WTC11 (cell line): Measurements from ENCODE around the gene RDH12. TPM values are rescaled to one million over a fixed set of nuclear protein-coding genes. Genes with fewer than 3 reads are reported as not detected.

Experiments used
- ATAC-seq: fragments of 200-7000 bp; cut with Tn5 transposase; 2 replicates; pipeline ENCODE4 v1.10.0; 2021; ENCODE audit warnings: mild to moderate bottlenecking, moderate library complexity
- CTCF ChIA-PET: fragments of 300-600 bp; sonication (Branson Sonifier 250); formaldehyde crosslinking; loops from one replicate; lab custom pipeline; 2021; ENCODE audit warnings: antibody characterized with exemption; lab: Charles Lee
- POLR2A ChIA-PET: fragments of 350-600 bp; sonication (Branson Sonifier 250); formaldehyde crosslinking; loops from one replicate; lab custom pipeline; 2021; ENCODE audit warnings: antibody characterized with exemption; lab: Charles Lee
- DNase-seq: peaks from one replicate; pipeline ENCODE4 v3.0.0; 2021; ENCODE audit warnings: low spot score
- H3K27ac Mint-ChIP-seq: 2 replicates; pipeline ENCODE4 v1.8.0; 2021; ENCODE audit warnings: mixed read lengths
- H3K27me3 Mint-ChIP-seq: 2 replicates; pipeline ENCODE4 v1.8.0; 2021; ENCODE audit warnings: low read depth, mild to moderate bottlenecking, moderate library complexity, mixed read lengths
- H3K36me3 Mint-ChIP-seq: 2 replicates; pipeline ENCODE4 v1.8.0; 2021; ENCODE audit warnings: mixed read lengths
- H3K4me1 Mint-ChIP-seq: 2 replicates; pipeline ENCODE4 v1.8.0; 2022; ENCODE audit warnings: mixed read lengths
- H3K4me3 Mint-ChIP-seq: 2 replicates; pipeline ENCODE4 v1.8.0; 2021; ENCODE audit warnings: mild to moderate bottlenecking, moderate library complexity, mixed read lengths
- H3K9me3 Mint-ChIP-seq: 2 replicates; pipeline ENCODE4 v1.8.0; 2021; ENCODE audit warnings: mixed read lengths
- CREM ChIP-seq: sonication (generic); formaldehyde crosslinking; IDR thresholded peaks from 2 replicates; pipeline ENCODE4 v1.8.1; 2022; ENCODE audit warnings: mild to moderate bottlenecking, missing genetic modification reagents, moderate library complexity
- E2F4 ChIP-seq: sonication (generic); formaldehyde crosslinking; IDR thresholded peaks from 2 replicates; pipeline ENCODE4 v1.8.1; 2022; ENCODE audit warnings: low read depth, mild to moderate bottlenecking, moderate library complexity, missing genetic modification reagents, borderline replicate concordance
- ESRRA ChIP-seq: sonication (generic); formaldehyde crosslinking; IDR thresholded peaks from 2 replicates; pipeline ENCODE4 v1.8.1; 2022; ENCODE audit warnings: mild to moderate bottlenecking, missing genetic modification reagents, borderline replicate concordance
- FOXP1 ChIP-seq: sonication (generic); formaldehyde crosslinking; IDR thresholded peaks from 2 replicates; pipeline ENCODE4 v1.8.0; 2022; ENCODE audit warnings: missing genetic modification reagents, mild to moderate bottlenecking, moderate library complexity, borderline replicate concordance
- GABPB1 ChIP-seq: sonication (generic); formaldehyde crosslinking; IDR thresholded peaks from 2 replicates; pipeline ENCODE4 v1.8.1; 2023; ENCODE audit warnings: mild to moderate bottlenecking, missing genetic modification reagents
- GTF2I ChIP-seq: fragments of 250-450 bp; sonication (Bioruptor Pico); conservative IDR thresholded peaks from 2 replicates; pipeline ENCODE4 v1.4.0; 2021; ENCODE audit warnings: mild to moderate bottlenecking
- JAZF1 ChIP-seq: fragments of 250-450 bp; sonication (Bioruptor Pico); IDR thresholded peaks from 2 replicates; pipeline ENCODE4 v1.9.0; 2021; ENCODE audit warnings: moderate library complexity, mild to moderate bottlenecking, inconsistent platforms
- KAT7 ChIP-seq: sonication (generic); formaldehyde crosslinking; IDR thresholded peaks from 2 replicates; pipeline ENCODE4 v1.8.1; 2023; ENCODE audit warnings: missing genetic modification reagents, mild to moderate bottlenecking, borderline replicate concordance
- MLX ChIP-seq: sonication (generic); formaldehyde crosslinking; IDR thresholded peaks from 2 replicates; pipeline ENCODE4 v1.8.1; 2023; ENCODE audit warnings: mild to moderate bottlenecking, missing genetic modification reagents, moderate library complexity
- MYBL2 ChIP-seq: sonication (generic); formaldehyde crosslinking; IDR thresholded peaks from 2 replicates; pipeline ENCODE4 v1.8.1; 2023; ENCODE audit warnings: mild to moderate bottlenecking, moderate library complexity, missing genetic modification reagents
- NFE2L1 ChIP-seq: sonication (generic); formaldehyde crosslinking; IDR thresholded peaks from 2 replicates; pipeline ENCODE4 v1.8.1; 2023; ENCODE audit warnings: missing genetic modification reagents
- NR1H2 ChIP-seq: sonication (generic); formaldehyde crosslinking; IDR thresholded peaks from 2 replicates; pipeline ENCODE4 v1.9.0; 2021; ENCODE audit warnings: mild to moderate bottlenecking, moderate library complexity, missing genetic modification reagents
- PRDM15 ChIP-seq: sonication (generic); formaldehyde crosslinking; IDR thresholded peaks from 2 replicates; pipeline ENCODE4 v1.8.0; 2022; ENCODE audit warnings: missing genetic modification reagents
- SP1 ChIP-seq: sonication (generic); formaldehyde crosslinking; conservative IDR thresholded peaks from 2 replicates; pipeline ENCODE4 v1.8.1; 2022; ENCODE audit warnings: missing genetic modification reagents
- ZBTB21 ChIP-seq: sonication (generic); formaldehyde crosslinking; IDR thresholded peaks from 2 replicates; pipeline ENCODE4 v1.8.1; 2023; ENCODE audit warnings: mild to moderate bottlenecking, missing genetic modification reagents, borderline replicate concordance
- ZNF121 ChIP-seq: sonication (generic); formaldehyde crosslinking; IDR thresholded peaks from 2 replicates; pipeline ENCODE4 v1.8.0; 2023; ENCODE audit warnings: missing genetic modification reagents
- ZNF219 ChIP-seq: sonication (generic); formaldehyde crosslinking; IDR thresholded peaks from 2 replicates; pipeline ENCODE4 v1.8.0; 2023; ENCODE audit warnings: missing genetic modification reagents, mild to moderate bottlenecking, borderline replicate concordance
- ZNF512 ChIP-seq: sonication (generic); formaldehyde crosslinking; IDR thresholded peaks from 2 replicates; pipeline ENCODE4 v1.8.1; 2022; ENCODE audit warnings: missing genetic modification reagents, borderline replicate concordance
- total RNA-seq: library from RNA; stranded (reverse); gene quantifications from 3 replicates; pipeline ENCODE4 v1.2.3, GENCODE V29; 2021
- TF ChIP-seq, protein P1 (sequence below): sonication (generic); formaldehyde crosslinking; IDR thresholded peaks from 2 replicates; pipeline ENCODE4 v1.8.1; 2023; ENCODE audit warnings: mild to moderate bottlenecking, missing genetic modification reagents
- TF ChIP-seq, protein P2 (sequence below): sonication (generic); formaldehyde crosslinking; IDR thresholded peaks from 2 replicates; pipeline ENCODE4 v1.8.0; 2023; ENCODE audit warnings: missing genetic modification reagents, mild to moderate bottlenecking, borderline replicate concordance

RDH12 gene
- total RNA-seq, 1 experiment from 2014 or later, result 0.77 TPM

DNA sequence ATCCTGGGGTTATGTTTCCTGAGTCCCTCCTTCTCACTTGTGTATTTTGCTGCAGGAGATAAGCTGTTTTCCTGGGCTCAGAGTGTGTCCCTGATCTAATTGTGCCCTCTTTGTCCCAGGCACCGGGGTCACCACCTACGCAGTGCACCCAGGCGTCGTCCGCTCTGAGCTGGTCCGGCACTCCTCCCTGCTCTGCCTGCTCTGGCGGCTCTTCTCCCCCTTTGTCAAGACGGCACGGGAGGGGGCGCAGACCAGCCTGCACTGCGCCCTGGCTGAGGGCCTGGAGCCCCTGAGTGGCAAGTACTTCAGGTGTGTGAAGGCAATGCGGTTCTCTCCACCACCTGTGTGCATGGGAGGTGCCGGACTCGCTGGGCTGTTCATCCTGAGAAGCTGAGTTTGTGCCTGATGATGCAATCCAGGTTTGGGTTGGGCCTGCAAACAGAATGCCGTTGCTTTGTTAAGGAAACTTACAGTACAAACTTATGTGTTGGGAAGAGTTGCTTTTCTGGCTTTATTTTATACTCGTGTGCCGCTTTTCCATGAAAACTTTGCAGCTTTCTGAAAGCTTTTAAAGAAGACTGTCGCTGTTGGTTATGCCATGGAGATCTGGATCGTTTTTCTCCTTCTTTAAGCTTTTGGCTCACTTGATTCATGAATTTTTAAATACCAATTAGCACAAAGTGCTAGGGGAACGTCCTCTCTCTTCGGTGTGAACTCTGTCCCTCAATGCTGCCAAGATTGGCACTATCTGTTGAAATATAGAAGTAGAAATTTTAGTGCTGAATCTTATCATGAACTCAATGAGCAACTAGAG is 27.6 kb downstream of the RDH12 start (continued):
- TF ChIP-seq PRDM15 (CRISPR knock-in tag), result peak; percentile 40; the same call in 1 of the 2 replicates
- TF ChIP-seq ZNF121, result no peak
- TF ChIP-seq FOXP1 (CRISPR knock-in tag), result peak; percentile 91; the same call in 1 of the 2 replicates
- TF ChIP-seq ZNF512 (CRISPR knock-in tag), result 0 out of 2 replicates have a peak, but pooled peaks have one; percentile 39
- TF ChIP-seq NR1H2 (CRISPR knock-in tag), result no peak
- peak; percentile 63; the same call in 1 of the 2 replicates for TF ChIP-seq NFE2L1 (CRISPR knock-in tag)
- TF ChIP-seq CREM (CRISPR knock-in tag), result no peak
- TF ChIP-seq, protein P1, sequence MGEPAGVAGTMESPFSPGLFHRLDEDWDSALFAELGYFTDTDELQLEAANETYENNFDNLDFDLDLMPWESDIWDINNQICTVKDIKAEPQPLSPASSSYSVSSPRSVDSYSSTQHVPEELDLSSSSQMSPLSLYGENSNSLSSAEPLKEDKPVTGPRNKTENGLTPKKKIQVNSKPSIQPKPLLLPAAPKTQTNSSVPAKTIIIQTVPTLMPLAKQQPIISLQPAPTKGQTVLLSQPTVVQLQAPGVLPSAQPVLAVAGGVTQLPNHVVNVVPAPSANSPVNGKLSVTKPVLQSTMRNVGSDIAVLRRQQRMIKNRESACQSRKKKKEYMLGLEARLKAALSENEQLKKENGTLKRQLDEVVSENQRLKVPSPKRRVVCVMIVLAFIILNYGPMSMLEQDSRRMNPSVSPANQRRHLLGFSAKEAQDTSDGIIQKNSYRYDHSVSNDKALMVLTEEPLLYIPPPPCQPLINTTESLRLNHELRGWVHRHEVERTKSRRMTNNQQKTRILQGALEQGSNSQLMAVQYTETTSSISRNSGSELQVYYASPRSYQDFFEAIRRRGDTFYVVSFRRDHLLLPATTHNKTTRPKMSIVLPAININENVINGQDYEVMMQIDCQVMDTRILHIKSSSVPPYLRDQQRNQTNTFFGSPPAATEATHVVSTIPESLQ (CRISPR knock-in tag), result no peak
- TF ChIP-seq E2F4 (CRISPR knock-in tag), result no peak
- peak; percentile 56 for TF ChIP-seq SP1 (CRISPR knock-in tag)
- TF ChIP-seq MYBL2 (CRISPR knock-in tag), result peak; percentile 46; the same call in 1 of the 2 replicates
- peak; percentile 93 for TF ChIP-seq ZBTB21
- TF ChIP-seq GABPB1, result peak; percentile 97

DNA sequence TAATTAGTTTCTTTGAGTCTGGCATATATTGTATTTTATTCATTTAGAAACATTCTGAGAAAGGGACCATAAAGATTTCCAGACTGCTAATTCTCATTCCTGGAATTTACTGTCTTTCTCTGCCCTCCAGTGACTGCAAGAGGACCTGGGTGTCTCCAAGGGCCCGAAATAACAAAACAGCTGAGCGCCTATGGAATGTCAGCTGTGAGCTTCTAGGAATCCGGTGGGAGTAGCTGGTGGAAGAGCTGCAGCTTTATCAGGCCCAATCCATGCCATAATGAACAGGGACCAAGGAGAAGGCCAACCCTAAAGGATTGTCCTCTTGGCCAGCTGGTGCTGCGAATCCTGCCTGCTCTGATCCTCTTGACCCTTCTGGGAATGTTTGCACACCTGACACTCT is 31.9 kb downstream of the RDH12 start:
- ATAC-seq (no peak), DNase-seq (no peak)
- H3K27me3 Mint-ChIP-seq, result no peaks in the 10 kb centered on the region
- TF ChIP-seq GTF2I (CRISPR knock-in tag) (no peak), ZNF219 (CRISPR knock-in tag) (no peak), KAT7 (CRISPR knock-in tag) (no peak), JAZF1 (CRISPR knock-in tag) (no peak), ESRRA (CRISPR knock-in tag) (no peak), CREM (CRISPR knock-in tag) (no peak), MLX (CRISPR knock-in tag) (no peak)
- TF ChIP-seq, protein P2, sequence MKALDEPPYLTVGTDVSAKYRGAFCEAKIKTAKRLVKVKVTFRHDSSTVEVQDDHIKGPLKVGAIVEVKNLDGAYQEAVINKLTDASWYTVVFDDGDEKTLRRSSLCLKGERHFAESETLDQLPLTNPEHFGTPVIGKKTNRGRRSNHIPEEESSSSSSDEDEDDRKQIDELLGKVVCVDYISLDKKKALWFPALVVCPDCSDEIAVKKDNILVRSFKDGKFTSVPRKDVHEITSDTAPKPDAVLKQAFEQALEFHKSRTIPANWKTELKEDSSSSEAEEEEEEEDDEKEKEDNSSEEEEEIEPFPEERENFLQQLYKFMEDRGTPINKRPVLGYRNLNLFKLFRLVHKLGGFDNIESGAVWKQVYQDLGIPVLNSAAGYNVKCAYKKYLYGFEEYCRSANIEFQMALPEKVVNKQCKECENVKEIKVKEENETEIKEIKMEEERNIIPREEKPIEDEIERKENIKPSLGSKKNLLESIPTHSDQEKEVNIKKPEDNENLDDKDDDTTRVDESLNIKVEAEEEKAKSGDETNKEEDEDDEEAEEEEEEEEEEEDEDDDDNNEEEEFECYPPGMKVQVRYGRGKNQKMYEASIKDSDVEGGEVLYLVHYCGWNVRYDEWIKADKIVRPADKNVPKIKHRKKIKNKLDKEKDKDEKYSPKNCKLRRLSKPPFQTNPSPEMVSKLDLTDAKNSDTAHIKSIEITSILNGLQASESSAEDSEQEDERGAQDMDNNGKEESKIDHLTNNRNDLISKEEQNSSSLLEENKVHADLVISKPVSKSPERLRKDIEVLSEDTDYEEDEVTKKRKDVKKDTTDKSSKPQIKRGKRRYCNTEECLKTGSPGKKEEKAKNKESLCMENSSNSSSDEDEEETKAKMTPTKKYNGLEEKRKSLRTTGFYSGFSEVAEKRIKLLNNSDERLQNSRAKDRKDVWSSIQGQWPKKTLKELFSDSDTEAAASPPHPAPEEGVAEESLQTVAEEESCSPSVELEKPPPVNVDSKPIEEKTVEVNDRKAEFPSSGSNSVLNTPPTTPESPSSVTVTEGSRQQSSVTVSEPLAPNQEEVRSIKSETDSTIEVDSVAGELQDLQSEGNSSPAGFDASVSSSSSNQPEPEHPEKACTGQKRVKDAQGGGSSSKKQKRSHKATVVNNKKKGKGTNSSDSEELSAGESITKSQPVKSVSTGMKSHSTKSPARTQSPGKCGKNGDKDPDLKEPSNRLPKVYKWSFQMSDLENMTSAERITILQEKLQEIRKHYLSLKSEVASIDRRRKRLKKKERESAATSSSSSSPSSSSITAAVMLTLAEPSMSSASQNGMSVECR, result no peak
- POLR2A ChIA-PET, result no interaction called here
- peaks cover 23% of the 10 kb centered on the region for H3K4me1 Mint-ChIP-seq
- no peaks in the 10 kb centered on the region for H3K9me3 Mint-ChIP-seq
- CTCF ChIA-PET, result interaction anchor here (1.0 to 2.0 kb wide), 2 partner anchors 12 to 29 kb away, joined by 3 to 8 read pairs; no protein-coding TSS in a partner anchor
- no peaks in the 10 kb centered on the region for H3K36me3 Mint-ChIP-seq
- no peak overlapping the region for H3K27ac Mint-ChIP-seq
- no peak overlapping the region for H3K4me3 Mint-ChIP-seq
